GM12801 (cell line): ENCODE data around the gene HS3ST3A1.

Experiments
- CTCF ChIP-seq: IDR thresholded peaks from one replicate; pipeline ENCODE4 v1.5.1; 2011; ENCODE audit warnings: control low read depth; ENCODE audit not compliant: insufficient read length; ENCODE audit errors: extremely low read depth

HS3ST3A1 gene

GRCh38 chr17:13465678-13466077 is 136.1 kb downstream of the HS3ST3A1 start:
- TF ChIP-seq CTCF: no peak

DNA sequence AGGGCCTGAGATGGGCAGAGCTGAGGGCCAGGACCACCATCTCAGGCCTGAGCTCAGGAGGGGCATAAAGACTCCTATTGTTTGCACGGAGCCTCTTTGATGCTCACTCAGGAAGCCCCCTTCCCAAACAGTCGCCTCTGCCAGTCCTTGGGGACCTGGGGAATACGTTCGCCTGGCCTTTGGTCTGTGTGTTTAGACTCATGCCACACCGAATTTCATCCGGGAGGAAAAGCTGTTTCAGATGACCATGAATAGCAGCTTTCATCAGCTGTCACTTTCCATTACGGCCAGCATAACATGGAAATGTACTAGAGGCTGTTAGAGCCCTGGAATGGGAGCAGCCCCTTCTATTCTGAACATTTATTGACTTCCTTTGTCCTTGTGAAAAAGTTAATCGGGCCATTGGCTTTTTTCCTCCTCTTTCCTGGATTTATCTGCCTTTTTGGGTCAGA is 139.0 kb downstream of the HS3ST3A1 start:
- TF ChIP-seq CTCF: no peak

- no peak for TF ChIP-seq CTCF
These were observed 139.6 kb downstream of the HS3ST3A1 start for GRCh38 chr17:13462146-13462545.

GRCh38 chr17:13460261-13461000 is 141.3 kb downstream of the HS3ST3A1 start:
- no peak for TF ChIP-seq CTCF

- TF ChIP-seq CTCF: no peak
These were observed 143.9 kb downstream of the HS3ST3A1 start for GRCh38 chr17:13457783-13458182.
